HL-60 (cell line): ENCODE data around the gene GFOD2.

ENCODE experiments used
- DNase-seq, 2 experiments: peaks; one replicate each; pipeline ENCODE4 v3.0.0-alpha.2; 2010 to 2020; ENCODE audit warnings: low read depth in 1 of 2, low spot score in 1 of 2
- H3K27ac ChIP-seq: fragments of 250-450 bp; sonication (Bioruptor Pico); replicated peaks from 2 replicates; pipeline ENCODE4 v1.5.1; 2020; ENCODE audit warnings: mild to moderate bottlenecking, moderate library complexity
- H3K27me3 ChIP-seq: fragments of 250-450 bp; sonication (Bioruptor Pico); 2 replicates; pipeline ENCODE4 v1.5.1; 2021; ENCODE audit warnings: mild to moderate bottlenecking, moderate library complexity; ENCODE audit not compliant: insufficient read depth, poor library complexity, severe bottlenecking
- H3K4me3 ChIP-seq: replicated peaks from 2 replicates; pipeline ENCODE4 v1.5.1; 2011; ENCODE audit warnings: mild to moderate bottlenecking, control low read depth, low read length; ENCODE audit not compliant: insufficient read depth
- CTCF ChIP-seq: IDR thresholded peaks from one replicate; pipeline ENCODE4 v1.5.1; 2011; ENCODE audit warnings: low read length, control low read depth, inconsistent platforms; ENCODE audit not compliant: insufficient read depth
- GABPA ChIP-seq: IDR thresholded peaks from 2 replicates; pipeline ENCODE4 v1.6.1; 2012; ENCODE audit warnings: low read depth
- POLR2AphosphoS5 ChIP-seq: IDR thresholded peaks from 2 replicates; pipeline ENCODE4 v1.6.1; 2012; ENCODE audit warnings: low read depth
- REST ChIP-seq: IDR thresholded peaks from 2 replicates; pipeline ENCODE4 v1.6.1; 2012; ENCODE audit warnings: low read depth; ENCODE audit not compliant: insufficient replicate concordance
- SPI1 ChIP-seq: IDR thresholded peaks from 2 replicates; pipeline ENCODE4 v1.6.1; 2012; ENCODE audit warnings: low read depth, mild to moderate bottlenecking, borderline replicate concordance

The GFOD2 gene

GRCh38 chr16:67704110-67704509, 15.0 kb downstream of the GFOD2 start:
- DNase-seq: no peak
- no peak overlapping the region for H3K27ac ChIP-seq
- no peaks in the 10 kb centered on the region for H3K27me3 ChIP-seq
- TF ChIP-seq SPI1 (no peak), CTCF (no peak), POLR2AphosphoS5 (no peak), GABPA (no peak), REST (no peak)
- no peak overlapping the region for H3K4me3 ChIP-seq

GRCh38 chr16:67703626-67704025, 15.5 kb downstream of the GFOD2 start:
- no peak for DNase-seq
- H3K27me3 ChIP-seq: no peaks in the 10 kb centered on the region
- TF ChIP-seq CTCF (no peak), SPI1 (no peak), POLR2AphosphoS5 (no peak), REST (no peak), GABPA (no peak)
- H3K4me3 ChIP-seq: no peak overlapping the region
- H3K27ac ChIP-seq: no peak overlapping the region

- no peak for TF ChIP-seq GABPA
- TF ChIP-seq SPI1: no peak
- TF ChIP-seq POLR2AphosphoS5: no peak
- no peak for TF ChIP-seq REST
- TF ChIP-seq CTCF: no peak
- Histone ChIP-seq H3K4me3 (no peak overlapping the region), H3K27ac (no peak overlapping the region), H3K27me3 (no peaks in the 10 kb centered on the region)
- DNase-seq: no peak
These were observed 17.0 kb downstream of the GFOD2 start for GRCh38 chr16:67702130-67702529.
